ENCODE data around the gene PDE7B. TPM values are rescaled to one million over a fixed set of nuclear protein-coding genes. Genes with fewer than 3 reads are reported as not detected.

PDE7B gene
- total RNA-seq, 4 donors from 2014 or later: 12.9 to 22.5 (median 16.4) TPM

DNA sequence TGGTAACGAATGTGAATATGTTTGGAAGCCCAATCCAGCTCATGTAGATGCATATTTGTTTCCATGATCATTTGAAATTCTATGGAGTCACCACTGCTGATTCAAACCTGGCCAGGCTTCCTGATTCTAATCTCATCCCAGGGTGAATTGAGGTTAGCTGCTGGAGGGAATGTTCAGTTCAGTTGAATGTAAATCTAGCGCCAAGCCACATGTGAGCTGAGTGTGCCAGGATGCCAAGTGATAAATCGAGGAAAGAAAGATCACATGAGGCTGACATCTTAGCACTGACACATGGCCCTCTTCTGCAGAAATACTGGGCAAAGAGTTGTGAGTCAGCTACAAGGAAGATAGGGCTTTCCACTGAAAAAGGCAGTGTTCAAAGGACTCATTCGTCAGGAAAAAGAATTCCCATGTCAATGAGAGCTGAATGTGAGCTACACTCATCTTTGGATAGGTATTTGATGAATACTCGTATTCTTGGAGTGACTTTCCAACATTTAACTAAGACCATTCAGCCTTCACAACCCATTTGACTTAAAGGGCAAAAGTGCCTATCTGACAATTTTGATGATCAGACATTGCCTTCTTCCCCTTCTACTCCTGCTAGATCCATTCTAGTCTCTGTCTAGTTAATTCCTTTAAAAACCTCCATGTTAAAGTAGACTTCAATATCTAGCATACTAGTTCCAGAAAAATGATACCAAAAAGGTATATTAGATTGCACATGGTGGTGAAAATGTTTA lies 226.5 kb downstream of the PDE7B start:
- 69 to 77% methylated on average over 5 of the region's 5 CpGs for WGBS, 2 donors

DNA sequence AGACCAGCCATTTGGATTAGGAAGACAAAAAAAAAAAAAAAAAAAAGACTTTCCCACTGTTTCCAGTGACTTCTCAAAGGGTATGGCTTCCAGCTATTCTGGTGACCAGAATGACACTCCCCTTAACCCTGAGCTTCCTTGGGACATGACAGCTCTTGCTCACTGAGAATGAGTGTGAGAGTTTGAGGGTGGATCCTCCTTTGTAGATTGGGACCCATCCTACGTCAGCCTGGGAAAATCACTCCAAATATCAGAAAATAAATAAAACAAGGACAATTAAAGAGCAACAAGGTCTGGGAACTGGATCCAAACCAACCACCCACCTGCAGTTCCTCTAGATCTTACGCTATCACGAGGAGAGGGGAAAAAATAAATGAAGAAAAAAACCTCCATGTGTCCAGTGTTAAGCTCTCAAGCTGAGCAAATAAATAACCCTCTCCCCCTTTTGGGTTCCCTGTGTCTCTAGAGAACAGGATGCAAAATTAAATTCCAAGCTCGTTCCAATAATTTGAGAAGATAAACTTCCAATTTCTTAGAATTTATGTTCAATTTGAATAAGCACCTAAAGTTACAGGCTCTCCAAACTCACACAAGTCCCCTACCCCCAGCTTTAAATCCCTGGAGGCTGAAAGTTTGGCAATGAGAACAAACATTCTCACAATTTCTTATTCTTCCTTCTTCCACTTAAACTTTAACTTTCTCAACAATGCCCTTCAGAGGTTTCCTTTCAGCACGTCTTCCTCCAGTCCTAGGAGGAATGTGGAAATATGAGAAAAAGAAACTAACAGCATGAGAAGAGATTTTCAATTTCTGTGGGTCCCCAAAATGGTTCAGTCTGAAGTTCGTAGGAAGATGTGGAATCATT lies 228.4 kb downstream of the PDE7B start:
- H3K4me3 ChIP-seq: no peak overlapping the region
- 50 to 56% methylated on average over 6 of the region's 6 CpGs for WGBS, 2 donors
- peak overlapping the region in 1 of 4 donors; percentile 49 for H3K27ac ChIP-seq
- no peaks in the 10 kb centered on the region for H3K36me3 ChIP-seq
- no peaks in the 10 kb centered on the region for H3K27me3 ChIP-seq
- peaks cover 0 to 6% (median 0%) of the 10 kb centered on the region in 4 donors for H3K4me1 ChIP-seq
- no peak for DNase-seq (ENCODE audit: low spot score in 2 of 2)
- H3K9me3 ChIP-seq: no peaks in the 10 kb centered on the region
- TF ChIP-seq CTCF (IDR thresholded peaks at IDR 0.05) (no peak), POLR2A (IDR thresholded peaks at IDR 0.05) (no peak)

More for the DNA sequence above, 226.5 kb downstream of the PDE7B start:
- Histone ChIP-seq H3K27me3 (no peaks in the 10 kb centered on the region), H3K4me1 (peaks cover 0 to 6% (median 0%) of the 10 kb centered on the region in 4 donors), H3K4me3 (no peak overlapping the region), H3K9me3 (no peaks in the 10 kb centered on the region), H3K27ac (no peak overlapping the region), H3K36me3 (no peaks in the 10 kb centered on the region)
- TF ChIP-seq POLR2A (IDR thresholded peaks at IDR 0.05) (no peak), CTCF (IDR thresholded peaks at IDR 0.05) (no peak)
- no peak for DNase-seq (ENCODE audit: low spot score in 2 of 2)

- no peak overlapping the region for H3K27ac ChIP-seq
- no peak for DNase-seq (ENCODE audit: low spot score in 2 of 2)
- H3K36me3 ChIP-seq: no peaks in the 10 kb centered on the region
- H3K4me3 ChIP-seq: no peak overlapping the region
- no peaks in the 10 kb centered on the region for H3K27me3 ChIP-seq
- peaks cover 0 to 6% (median 0%) of the 10 kb centered on the region in 4 donors for H3K4me1 ChIP-seq
- H3K9me3 ChIP-seq: no peaks in the 10 kb centered on the region
- TF ChIP-seq POLR2A (IDR thresholded peaks at IDR 0.05) (no peak), EP300 (IDR thresholded peaks at IDR 0.05) (no peak), CTCF (IDR thresholded peaks at IDR 0.05) (no peak)
Measured at GRCh38 chr6:136083540-136083939, 232.0 kb downstream of the PDE7B start.

DNA sequence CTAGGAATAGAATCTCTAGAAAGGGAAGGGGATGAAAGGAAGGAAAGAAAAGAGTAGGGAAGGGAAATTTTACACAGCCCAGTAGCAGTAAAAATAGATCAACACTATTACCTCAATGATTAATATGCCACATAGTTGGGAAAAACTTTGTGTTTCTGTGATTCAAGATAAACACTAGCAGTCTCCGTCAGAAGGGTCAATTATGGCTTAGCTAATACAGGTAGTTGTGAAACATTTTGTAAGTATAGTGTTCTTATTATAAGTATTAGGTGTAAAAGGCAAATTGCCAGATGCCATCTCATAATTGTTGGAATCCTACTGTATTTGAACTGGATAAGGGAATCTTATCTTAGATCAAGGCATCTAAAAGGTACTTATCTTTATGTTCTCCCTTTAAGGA lies 232.9 kb downstream of the PDE7B start:
- no peaks in the 10 kb centered on the region for H3K36me3 ChIP-seq
- 89 to 94% methylated on average over 1 of the region's 1 CpG for WGBS, 2 donors
- TF ChIP-seq EP300 (IDR thresholded peaks at IDR 0.05): no peak
- no peak for TF ChIP-seq POLR2A (IDR thresholded peaks at IDR 0.05)
- TF ChIP-seq CTCF (IDR thresholded peaks at IDR 0.05): no peak

More for the DNA sequence above, 232.9 kb downstream of the PDE7B start:
- H3K27ac ChIP-seq: no peak overlapping the region
- H3K4me1 ChIP-seq: peaks cover 0 to 6% (median 0%) of the 10 kb centered on the region in 4 donors
- H3K27me3 ChIP-seq: no peaks in the 10 kb centered on the region
- no peak overlapping the region for H3K4me3 ChIP-seq
- no peak for DNase-seq (ENCODE audit: low spot score in 2 of 2)
- no peaks in the 10 kb centered on the region for H3K9me3 ChIP-seq

Measured in tibial nerve (tissue), 4 donors.